NT2/D1 (cell line): ENCODE results near the gene TOPBP1.

Experiments used
- DNase-seq: peaks from one replicate; pipeline ENCODE4 v3.0.0-alpha.2; 2011; ENCODE audit warnings: low read depth, low spot score
- H3K27me3 ChIP-seq: 2 replicates; pipeline ENCODE4 v1.6.0; 2011; ENCODE audit warnings: mild to moderate bottlenecking; ENCODE audit not compliant: insufficient read length, insufficient read depth
- H3K36me3 ChIP-seq: 2 replicates; pipeline ENCODE4 v1.6.1; 2011; ENCODE audit warnings: mild to moderate bottlenecking, low read length, mixed read lengths; ENCODE audit not compliant: insufficient read depth, insufficient read length
- H3K4me1 ChIP-seq: 2 replicates; pipeline ENCODE4 v1.5.1; 2011; ENCODE audit not compliant: insufficient read depth, insufficient read length
- H3K4me3 ChIP-seq: 2 replicates; pipeline ENCODE4 v1.5.1; 2011; ENCODE audit warnings: low read depth; ENCODE audit not compliant: insufficient read length
- H3K9ac ChIP-seq: 2 replicates; pipeline ENCODE4 v1.6.0; 2011; ENCODE audit warnings: low read depth; ENCODE audit not compliant: insufficient read length
- H3K9me3 ChIP-seq: 2 replicates; pipeline ENCODE4 v1.5.1; 2011; ENCODE audit warnings: mild to moderate bottlenecking, low read length; ENCODE audit not compliant: insufficient read depth
- SUZ12 ChIP-seq: IDR thresholded peaks from 2 replicates; pipeline ENCODE4 v1.6.1; 2011; ENCODE audit not compliant: insufficient read length, insufficient read depth; ENCODE audit errors: extremely low read depth
- YY1 ChIP-seq: IDR thresholded peaks from 2 replicates; pipeline ENCODE4 v1.6.1; 2011; ENCODE audit not compliant: insufficient read length, insufficient read depth
- ZNF274 ChIP-seq: IDR thresholded peaks from 2 replicates; pipeline ENCODE4 v1.6.1; 2011; ENCODE audit warnings: mild to moderate bottlenecking, low read depth, low read length

The TOPBP1 gene

GRCh38 chr3:133588784-133589465 lies 72.8 kb downstream of the TOPBP1 start:
- TF ChIP-seq YY1: no peak
- no peak for TF ChIP-seq SUZ12
- Histone ChIP-seq H3K4me3 (no peak overlapping the region), H3K36me3 (peaks cover 57% of the 10 kb centered on the region)

GRCh38 chr3:133588035-133588434 lies 73.7 kb downstream of the TOPBP1 start:
- H3K9ac ChIP-seq: no peak overlapping the region
- TF ChIP-seq YY1 (no peak), SUZ12 (no peak), ZNF274 (no peak)
- H3K9me3 ChIP-seq: no peaks in the 10 kb centered on the region
- H3K27me3 ChIP-seq: no peaks in the 10 kb centered on the region
- no peak for DNase-seq
- no peaks in the 10 kb centered on the region for H3K4me1 ChIP-seq
- no peak overlapping the region for H3K4me3 ChIP-seq
- H3K36me3 ChIP-seq: peaks cover 66% of the 10 kb centered on the region

More at GRCh38 chr3:133588784-133589465, 72.8 kb downstream of the TOPBP1 start:
- no peaks in the 10 kb centered on the region for H3K27me3 ChIP-seq
- H3K9ac ChIP-seq: no peak overlapping the region
- no peak for DNase-seq
- no peaks in the 10 kb centered on the region for H3K4me1 ChIP-seq
- H3K9me3 ChIP-seq: no peaks in the 10 kb centered on the region

DNA sequence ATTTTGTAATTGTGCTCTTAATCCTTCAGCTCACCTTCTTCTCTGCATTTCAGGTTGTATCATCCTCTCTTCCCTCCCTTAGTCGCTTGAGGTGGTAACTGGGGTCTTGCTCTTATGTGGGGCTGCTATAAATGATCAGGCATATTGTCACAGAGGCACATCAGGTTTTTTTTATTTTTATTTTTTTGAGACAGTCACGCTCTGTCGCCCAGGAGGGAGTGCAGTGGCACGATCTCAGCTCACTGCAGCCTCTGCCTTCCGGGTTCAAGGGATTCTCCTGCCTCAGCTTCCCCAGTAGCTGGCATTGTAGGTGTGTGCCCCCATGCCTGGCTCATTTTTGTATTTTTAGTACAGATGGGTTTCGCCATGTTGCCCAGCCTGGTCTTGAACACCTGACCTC lies 78.3 kb downstream of the TOPBP1 start:
- H3K9me3 ChIP-seq: no peaks in the 10 kb centered on the region
- H3K4me3 ChIP-seq: no peak overlapping the region
- H3K9ac ChIP-seq: no peak overlapping the region
- no peak for DNase-seq
- TF ChIP-seq ZNF274 (no peak), SUZ12 (no peak), YY1 (no peak)
- H3K36me3 ChIP-seq: peaks cover 94% of the 10 kb centered on the region
- no peaks in the 10 kb centered on the region for H3K4me1 ChIP-seq
- H3K27me3 ChIP-seq: no peaks in the 10 kb centered on the region

DNA sequence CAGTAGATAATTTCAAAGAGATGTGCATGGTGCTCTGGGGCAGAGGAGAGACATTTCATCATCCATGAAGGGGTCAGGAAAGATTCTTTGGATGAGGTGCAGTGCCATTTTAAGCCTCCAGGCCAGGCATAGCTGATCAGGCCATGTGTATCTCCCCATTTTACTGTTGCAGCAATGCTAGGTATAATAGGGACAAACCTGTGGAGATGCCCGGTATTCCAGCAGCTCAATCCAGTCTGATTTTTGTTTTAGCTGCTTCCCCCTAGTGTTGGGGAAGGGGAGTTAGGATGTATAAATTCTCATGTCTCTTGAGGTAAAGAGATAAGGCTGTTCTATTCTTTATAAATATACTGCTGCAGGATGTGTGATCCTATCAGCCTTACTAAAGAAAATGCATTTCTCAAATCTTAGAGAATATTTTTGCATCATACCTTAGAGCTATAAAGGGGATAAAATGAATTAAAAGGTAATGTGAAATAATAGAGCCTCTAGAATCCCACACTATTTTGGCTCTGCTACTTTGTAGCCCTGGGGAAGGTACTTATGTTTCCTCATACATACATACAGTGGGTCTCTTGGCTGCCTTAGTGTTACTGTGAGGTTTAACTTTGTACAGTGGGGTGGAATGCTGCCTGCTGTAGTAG lies 83.1 kb downstream of the TOPBP1 start:
- no peak for TF ChIP-seq YY1
- TF ChIP-seq ZNF274: no peak
- no peak for TF ChIP-seq SUZ12
- no peak overlapping the region for H3K4me3 ChIP-seq
- no peaks in the 10 kb centered on the region for H3K4me1 ChIP-seq
- no peaks in the 10 kb centered on the region for H3K27me3 ChIP-seq
- DNase-seq: no peak
- no peak overlapping the region for H3K9ac ChIP-seq
- peaks cover 84% of the 10 kb centered on the region for H3K36me3 ChIP-seq
- H3K9me3 ChIP-seq: no peaks in the 10 kb centered on the region

DNA sequence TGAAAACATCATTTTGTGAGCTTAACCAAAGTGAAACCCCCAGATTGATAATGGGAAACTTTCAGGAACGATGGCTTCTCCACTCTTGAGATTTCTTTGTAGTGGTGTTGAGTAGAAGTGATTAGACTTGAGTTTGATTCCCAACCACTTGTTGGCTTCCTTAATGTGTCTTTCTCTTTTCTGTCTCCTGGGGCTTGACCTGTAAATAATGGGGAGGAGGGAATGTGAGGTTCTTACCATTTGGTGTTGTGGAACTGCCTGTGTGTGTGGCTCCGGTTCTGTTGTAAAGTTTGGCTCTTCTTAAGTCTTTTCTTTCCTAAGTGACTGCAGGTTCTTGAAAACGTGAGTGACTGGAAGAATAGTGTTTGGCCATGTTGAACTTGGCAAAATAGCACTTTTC lies 85.6 kb downstream of the TOPBP1 start:
- TF ChIP-seq YY1: no peak
- TF ChIP-seq SUZ12: no peak
- TF ChIP-seq ZNF274: no peak
- Histone ChIP-seq H3K27me3 (no peaks in the 10 kb centered on the region), H3K36me3 (peaks cover 59% of the 10 kb centered on the region), H3K9ac (no peak overlapping the region), H3K4me3 (peak overlapping the region; percentile 2), H3K9me3 (no peaks in the 10 kb centered on the region), H3K4me1 (no peaks in the 10 kb centered on the region)
- DNase-seq: no peak

DNA sequence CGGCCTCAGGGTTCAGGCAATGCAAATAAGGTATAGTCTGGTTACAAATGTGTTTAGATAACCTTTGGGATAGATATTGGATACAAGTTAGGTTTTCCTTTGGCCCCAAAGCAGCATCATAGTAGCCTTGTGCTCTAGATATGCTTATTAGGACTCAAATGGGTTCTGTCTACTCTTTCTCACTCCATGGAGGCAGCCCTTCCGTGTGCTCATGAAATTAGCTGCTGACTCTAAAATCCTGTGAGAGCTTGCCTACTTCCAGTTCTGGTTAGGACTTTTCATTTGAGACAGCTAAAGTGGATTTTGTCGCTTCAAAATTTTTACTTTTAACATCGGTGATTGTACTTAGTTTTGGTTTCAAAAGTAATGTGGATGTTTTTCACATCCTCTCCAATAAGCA lies 86.7 kb downstream of the TOPBP1 start:
- H3K36me3 ChIP-seq: peaks cover 49% of the 10 kb centered on the region
- peak overlapping the region; percentile 59 for H3K4me3 ChIP-seq
- TF ChIP-seq SUZ12 (no peak), ZNF274 (no peak)
- H3K4me1 ChIP-seq: no peaks in the 10 kb centered on the region
- no peaks in the 10 kb centered on the region for H3K9me3 ChIP-seq
- peak overlapping the region; percentile 96 for H3K9ac ChIP-seq
- DNase-seq: no peak
- no peaks in the 10 kb centered on the region for H3K27me3 ChIP-seq

DNA sequence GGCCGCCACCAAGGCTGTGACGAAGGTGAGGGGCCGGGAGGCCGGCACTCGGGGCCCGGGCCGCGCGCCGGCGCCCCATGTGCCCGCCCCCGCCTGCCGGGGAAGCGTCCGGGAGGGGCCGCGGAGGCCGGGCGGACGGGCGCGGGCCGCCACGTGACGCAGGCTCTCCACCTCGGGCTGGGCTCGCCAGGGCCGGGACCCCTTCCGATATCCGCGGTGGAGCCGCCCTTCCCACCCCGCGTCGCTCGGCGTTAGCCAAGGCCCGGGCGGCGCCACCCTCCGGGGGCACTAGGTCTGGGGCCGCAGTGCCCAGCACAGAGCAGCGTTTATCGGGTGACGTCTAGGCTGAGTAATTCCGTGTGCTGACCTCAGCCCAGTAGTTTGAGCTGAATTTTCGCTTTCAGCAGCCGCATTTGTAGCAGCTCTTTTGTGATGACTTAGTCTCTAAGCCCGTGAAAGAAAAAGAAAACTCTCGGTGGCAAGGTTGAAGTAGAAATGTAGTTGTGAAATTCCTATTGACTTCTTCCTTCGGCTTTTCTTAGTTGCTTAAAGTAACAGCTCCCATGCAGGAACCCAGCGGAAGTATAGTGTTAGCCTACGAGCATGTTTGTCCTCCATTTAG lies 87.4 kb downstream of the TOPBP1 start:
- Histone ChIP-seq H3K36me3 (peaks cover 45% of the 10 kb centered on the region), H3K9me3 (no peaks in the 10 kb centered on the region), H3K9ac (peak overlapping the region; percentile 96), H3K4me3 (peak overlapping the region; percentile 59), H3K27me3 (no peaks in the 10 kb centered on the region), H3K4me1 (no peaks in the 10 kb centered on the region)
- no peak for TF ChIP-seq SUZ12
- TF ChIP-seq YY1: no peak
- TF ChIP-seq ZNF274: no peak
- peak; percentile 30 for DNase-seq
